ENCODE data around the gene RPS6KA2.
A peak's percentile ranks its signal among the peaks of the same experiment; 100 is the strongest.
"Not testable (repeated sequence)": the region's sequence is repeated elsewhere in the genome, so short reads cannot be mapped to it uniquely, and the experiment has no call there.

The RPS6KA2 gene

DNA sequence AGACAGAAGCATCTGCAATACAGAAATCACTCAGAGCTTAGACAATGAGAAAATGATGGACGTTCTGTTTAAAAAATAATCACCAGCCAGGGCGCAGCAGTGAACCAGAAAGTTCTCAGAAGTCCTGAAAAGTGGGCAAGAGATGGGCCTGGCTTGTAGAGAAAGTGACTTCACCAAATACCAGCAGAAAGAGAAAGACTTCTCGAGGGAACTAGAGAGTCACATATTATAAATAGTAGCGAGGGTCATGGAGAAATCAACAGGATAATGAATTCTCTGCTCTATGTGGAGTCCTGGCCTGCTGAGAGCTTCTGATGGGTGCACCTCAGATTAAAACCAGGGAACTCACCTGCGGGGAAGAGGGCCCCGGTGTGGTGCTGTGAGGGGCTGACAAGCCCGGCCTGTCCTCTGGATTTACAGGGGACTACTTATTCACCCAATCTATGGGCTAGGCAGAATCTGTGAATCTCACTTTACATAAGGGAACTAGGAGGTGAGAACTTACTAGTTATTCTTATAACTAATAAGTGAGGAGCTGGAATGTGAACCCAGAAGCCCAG is 35.0 kb downstream of the RPS6KA2 start:
- DNase-seq (ENCODE audit: low read depth in 2 of 2): no peak

DNA sequence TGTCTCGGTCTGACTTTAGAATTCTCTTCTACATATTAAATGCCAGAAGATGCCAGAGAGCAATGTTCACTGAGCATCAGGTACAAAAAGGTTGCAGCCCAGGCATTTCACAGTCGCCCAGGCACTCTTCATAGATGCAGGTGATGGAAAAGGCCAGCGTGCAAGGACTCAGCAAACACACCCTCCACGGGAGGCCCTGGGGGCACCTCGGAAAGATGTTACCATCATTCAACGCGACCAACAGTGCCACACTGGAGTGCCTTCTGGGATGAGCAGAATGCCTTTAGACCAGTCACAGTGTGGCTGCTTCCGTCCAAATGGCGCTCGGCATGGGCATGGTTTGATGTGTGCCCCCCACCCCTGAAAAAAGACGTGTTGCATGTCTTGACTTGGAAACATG is 36.0 kb downstream of the RPS6KA2 start:
- no peak for DNase-seq (ENCODE audit: low read depth in 2 of 2)

DNA sequence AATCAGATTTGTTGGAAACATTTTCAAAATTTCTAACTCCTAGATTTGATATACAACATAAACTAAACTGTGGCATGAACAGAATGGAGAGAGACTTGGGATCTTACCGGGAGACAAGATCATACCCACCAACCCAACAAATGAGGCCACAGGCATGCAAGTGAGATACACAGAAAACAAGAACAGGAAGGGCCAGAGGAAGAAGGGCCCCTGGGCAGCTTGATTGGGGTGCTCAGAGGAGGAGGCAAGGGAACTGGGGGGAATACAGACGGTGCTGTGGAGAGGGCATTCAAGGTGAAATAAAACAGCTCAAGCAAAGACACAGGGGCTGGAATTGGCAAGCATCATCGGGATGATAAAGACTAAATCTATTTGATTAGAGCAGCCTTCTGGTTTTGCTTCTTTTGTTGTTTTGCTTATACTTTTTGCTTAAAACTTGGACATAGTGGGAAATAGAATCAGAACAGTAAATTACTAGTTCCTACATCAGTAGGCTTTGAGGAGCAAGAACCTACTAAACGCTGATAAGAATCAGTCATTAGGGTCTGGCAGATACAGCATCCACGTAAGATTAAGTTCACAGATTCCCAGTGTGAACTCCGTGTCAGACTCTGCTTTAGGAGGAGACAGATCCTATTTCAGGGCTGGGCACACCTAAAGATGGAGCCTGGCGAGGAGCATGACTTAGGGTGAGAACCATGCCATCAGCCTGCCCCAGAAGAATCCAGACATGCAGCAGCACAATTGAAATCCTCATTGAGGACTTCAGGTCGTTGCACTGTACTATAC is 37.1 kb downstream of the RPS6KA2 start:
- no peak for DNase-seq (ENCODE audit: low read depth in 2 of 2)

DNA sequence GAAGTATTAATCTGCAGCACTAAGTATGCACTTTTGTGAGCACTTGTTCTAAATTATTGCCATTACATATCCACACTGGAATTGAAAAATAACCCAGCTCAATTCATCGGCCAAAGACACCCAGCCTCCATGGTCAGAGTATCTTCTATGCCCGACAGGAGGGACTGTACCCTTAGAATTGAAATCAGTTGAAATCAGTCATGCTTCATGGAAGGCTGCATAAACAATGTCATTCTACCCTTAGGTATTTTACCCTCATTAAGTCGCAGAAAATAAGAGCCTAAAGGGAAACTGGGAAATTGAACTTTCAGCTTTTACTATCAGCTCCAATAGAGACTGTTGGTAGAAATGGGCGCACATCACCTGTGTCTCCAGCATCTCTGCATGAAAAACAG is 37.7 kb downstream of the RPS6KA2 start:
- DNase-seq (ENCODE audit: low read depth in 2 of 2): no peak

DNA sequence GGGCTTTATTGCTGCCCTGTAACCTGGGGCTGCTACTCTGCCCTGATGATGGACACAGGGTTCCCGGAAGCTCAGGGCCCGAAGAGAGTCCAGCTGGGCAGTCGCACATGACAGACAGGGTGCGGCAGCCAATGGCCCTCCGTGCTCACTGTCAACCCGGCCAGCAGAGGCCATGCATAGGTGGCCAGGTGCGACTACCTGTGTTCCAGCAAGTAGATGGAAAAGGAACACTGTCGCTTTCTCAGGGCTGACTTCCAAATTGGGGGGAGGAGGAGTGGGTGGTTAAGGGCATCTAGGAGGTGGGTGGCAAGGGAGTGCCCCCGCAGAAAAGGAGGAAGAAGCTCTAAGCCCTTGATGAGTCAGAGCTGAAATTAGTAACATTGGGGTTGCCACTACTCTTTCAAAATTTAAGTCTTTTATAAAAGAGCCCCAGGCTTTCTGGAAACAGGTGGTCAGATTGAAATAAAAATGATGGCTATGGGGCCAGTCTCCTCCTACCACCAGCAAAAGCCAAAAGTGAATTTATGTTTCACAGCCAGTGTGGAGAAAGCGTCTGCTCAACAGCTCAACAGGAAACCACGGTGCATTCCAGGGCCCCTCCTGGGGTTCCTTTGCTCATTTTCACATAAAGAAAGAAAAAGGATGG is 38.2 kb downstream of the RPS6KA2 start:
- peak; percentile 74 to 76 for DNase-seq (ENCODE audit: low read depth in 2 of 2)

DNA sequence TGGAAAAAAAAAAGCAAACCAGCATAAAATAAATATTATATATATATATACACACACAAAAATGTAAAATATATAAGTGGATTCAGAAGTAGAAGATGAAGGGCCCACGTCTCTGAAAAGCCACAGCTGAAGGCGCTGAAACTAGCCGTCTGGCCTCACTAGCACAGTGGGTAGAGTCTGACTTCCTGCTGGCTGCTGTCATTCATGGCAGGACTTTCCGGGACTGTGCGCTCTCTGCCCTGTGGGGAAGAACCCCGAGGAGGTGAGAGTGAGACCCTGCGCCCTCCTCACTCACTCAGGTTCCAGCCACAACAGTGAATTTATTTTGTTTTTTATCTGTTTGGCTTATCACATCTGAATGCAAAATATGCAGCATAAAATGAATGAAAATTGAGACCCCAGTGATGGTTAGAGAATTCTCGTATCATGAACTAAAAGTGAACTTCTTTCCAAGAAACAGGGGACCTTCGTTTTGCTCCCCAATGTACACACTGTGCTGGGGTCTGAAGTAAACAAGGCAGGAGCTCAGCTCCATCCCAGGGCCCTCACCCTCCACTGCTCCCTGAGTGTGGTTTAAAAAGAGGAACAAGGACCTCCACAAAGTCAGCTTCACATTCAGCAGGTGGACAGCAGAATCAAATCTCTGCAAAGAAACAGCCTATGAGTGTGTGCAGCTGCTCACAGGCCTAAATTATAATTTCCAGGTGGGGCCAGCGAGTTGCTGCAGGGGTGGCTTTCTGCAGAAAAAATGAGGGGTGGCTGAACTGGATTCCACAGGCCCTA is 39.2 kb downstream of the RPS6KA2 start:
- DNase-seq (ENCODE audit: low read depth in 2 of 2): no peak

DNA sequence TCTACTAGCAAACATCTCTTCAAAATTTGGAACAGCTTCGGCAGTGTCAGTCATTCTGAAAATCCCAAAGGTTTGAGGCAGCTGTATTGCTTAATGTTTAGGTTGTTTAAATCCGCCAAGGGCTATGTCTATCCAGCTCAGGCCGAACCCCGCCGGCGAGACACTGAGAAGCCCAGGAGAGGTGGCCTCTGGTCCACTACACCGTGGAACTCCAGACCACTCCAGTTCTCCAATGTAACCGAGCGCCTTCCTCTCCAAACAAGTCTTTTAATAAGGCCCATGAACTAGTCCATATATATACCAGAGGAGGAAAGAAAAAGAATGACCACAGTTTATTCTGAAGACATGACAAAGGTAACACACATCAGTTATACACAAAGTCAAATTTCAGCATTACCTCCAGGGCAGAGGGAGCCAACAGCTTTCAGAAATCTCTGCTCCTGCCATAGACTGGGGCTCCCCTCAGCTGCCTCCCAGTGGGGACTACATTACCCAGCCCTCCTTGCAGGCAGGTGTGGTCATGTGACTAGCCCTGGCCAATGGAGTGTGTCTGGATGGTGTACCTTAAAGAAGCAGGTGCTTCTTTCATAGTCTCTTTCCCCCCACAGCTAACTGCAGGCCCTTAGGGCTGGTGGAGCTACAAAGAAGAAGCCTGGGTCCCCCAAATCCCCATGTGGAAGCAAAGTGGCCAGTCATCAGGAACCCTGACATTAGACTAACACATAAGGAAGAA is 40.5 kb downstream of the RPS6KA2 start, which contains the start of gene RAMACL:
Gene RAMACL, minus strand, starts transcription at position 255 of the 733 bp plus-strand sequence. Its CDS starts 201 bp downstream, at position 54.
- DNase-seq (ENCODE audit: low read depth in 2 of 2): no peak

DNA sequence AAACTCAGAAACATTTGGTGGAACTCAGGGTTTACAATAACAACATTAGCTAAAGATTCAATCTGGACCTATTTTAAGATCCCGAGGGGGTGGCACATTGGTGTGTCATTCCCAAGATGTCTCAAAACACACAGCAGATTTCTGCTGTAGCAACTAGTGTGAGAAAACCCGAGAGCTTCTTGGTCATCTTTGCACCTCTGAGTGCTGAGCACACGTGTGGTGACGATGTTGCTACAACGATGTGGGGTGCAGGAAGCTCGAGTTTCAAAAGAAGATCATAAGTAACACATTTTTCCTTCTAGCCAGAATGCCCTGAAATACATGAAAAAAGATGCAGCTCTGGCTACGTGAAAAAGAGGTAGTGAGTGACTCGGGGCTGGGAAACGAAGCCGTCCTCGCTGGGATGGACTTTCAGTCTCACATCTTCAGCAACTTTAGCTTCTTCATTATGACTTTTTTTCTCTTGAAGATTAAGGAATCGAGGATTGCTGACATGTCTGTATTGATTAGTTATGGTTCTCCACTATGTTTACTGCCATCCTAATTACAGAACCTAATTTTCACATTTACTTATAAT is 42.1 kb downstream of the RPS6KA2 start:
- DNase-seq (ENCODE audit: low read depth in 2 of 2): no peak

DNA sequence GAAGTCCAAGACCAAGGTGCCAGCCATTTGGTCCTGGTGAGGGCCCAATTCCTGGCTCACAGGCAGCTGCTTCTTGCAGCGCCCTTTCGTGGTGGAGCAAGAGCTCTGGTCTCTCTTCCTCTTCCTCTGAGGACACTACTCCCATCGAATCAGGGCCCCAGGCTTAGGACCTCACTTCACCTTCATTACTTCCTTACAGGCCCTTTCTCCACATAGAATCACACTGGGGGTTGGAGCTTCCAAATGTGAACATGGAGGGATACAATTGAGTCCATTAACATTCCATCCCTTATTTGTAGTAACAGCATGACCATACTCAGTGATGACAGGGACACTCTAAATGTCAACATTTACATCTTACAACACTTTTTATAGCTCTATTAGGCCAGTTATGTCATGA is 42.9 kb downstream of the RPS6KA2 start:
- DNase-seq (ENCODE audit: low read depth in 2 of 2): no peak

DNA sequence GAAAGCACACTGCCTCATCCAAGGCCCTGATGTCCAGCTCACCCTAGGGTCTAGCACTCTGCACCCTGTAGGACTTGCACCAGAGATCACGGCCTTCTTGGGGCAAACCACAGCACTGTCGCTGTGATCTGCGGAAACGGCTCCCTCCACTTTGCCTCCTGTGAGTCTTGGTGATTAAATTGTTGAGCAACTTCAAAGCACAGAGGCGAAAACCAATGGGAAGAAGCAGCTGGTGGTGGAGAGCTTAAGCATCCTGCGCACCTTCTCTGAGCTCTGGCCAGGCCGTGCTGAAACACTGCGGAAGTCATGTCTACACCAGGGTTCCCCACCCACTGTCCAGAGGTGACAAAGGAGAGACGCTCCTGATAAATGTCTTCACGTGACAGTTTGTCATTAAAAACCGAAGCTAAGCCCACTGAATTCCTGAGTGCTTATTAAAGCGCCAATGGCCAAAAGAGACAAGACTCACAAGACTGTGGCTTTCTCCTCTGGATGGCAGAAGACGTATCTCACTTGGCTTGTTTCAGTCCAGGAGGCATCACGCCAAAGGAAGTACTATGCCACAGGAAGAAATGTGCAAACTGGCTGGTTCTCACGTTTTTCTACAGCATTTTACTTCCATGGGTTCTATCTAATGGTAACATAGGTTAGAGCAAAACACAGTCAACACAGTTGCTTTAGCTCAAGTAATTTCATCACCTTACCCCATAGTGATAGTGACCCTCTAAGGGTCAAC is 43.7 kb downstream of the RPS6KA2 start:
- DNase-seq (ENCODE audit: low read depth in 2 of 2): no peak

DNA sequence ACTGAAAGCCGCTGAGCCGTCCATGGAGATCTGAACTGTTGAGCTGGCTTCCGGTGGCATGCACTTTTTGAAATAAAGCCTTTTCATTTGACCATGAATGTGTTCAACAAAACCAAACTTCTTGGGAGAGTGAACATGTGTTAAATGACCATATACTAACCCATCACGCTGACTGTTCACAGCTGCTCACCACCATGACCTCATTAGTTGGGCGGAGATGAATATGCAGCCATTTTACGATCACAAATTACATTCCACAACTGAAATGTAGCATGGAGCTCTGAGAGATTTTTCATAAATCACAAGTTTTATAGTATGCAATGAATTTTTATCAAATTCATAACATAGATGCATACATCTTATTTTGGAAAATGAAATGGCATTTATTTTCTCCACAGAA is 44.8 kb downstream of the RPS6KA2 start:
- no peak for DNase-seq (ENCODE audit: low read depth in 2 of 2)

DNA sequence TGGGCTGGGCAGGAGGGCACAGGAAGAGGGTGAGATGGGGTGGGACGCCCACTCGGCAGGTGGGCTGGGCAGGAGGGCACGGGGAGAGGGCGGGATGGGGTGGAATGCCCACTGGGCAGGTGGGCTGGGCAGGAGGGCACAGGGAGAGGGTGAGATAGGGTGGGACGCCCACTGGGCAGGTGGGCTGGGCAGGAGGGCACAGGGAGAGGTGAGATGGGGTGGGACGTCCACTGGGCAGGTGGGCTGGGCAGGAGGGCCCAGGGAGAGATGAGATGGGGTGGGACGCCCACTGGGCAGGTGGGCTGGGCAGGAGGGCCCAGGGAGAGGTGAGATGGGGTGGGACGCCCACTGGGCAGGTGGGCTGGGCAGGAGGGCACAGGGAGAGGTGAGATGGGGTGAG is 45.2 kb downstream of the RPS6KA2 start:
- not testable (repeated sequence) for DNase-seq (ENCODE audit: low read depth in 2 of 2)

DNA sequence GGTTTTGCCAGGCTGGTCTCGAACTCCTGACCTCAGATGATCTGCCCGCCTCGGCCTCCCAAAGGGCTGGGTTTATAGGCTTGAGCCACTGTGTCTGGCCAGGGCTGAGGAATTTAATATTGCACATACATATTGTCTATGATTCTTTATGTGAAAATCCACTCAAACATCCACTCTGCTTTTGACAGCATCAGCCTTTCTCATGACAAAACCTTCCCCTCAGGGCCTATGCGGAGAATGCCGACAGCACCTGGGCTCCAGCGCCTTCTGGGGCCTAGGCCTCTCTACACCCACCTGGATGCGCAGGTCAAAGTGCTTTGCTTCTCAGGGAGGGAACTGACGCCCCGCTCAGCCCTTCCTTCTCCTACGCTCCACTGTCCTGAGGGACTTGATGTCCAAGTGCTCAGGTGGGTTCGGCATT is 46.0 kb downstream of the RPS6KA2 start:
- DNase-seq (ENCODE audit: low read depth in 2 of 2): no peak

DNA sequence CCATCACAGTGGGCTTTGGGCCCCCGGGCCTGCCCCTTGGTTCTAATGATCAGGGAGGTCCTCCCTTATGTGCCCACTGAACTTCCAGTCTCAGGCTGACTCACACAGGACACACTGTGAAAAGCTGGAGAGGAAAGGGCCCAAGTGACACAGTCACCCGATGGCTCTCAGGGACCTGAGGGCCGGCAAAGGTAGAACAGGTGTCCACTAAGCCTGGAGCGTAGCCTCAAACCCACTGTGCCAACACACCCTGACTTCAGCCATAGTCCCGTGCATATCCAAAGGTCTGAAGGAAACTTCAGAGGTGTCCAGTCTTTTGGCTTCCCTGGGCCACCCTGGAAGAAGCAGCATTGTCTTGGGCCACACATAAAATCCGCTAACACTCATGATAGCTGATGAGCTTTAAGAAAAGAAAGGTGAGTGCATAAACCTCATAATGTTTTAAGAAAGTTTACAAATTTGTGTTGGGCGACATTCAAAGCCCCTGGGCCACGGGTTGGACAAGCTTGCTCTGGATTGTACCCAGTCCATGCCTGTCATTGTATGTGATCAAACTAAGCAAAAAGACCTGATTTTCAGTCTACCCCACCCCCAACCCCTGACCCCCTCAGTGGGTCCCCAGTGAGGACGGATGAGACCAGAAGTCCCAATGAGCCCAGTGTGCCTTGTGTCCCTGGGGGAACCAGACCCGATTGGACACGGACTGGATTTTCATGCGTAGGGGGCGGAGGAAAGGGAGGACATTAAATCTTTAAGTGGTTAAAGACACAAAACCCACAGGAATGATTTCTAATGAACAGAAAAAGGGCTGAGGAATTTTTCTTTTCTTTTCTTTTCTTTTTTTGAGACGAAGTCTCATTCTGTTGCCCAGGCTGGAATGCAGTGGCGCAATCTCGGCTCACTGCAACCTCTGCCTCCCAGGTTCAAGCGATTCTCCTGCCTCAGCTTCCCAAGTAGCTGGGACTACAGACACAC is 46.7 kb downstream of the RPS6KA2 start:
- DNase-seq (ENCODE audit: low read depth in 2 of 2): no peak

DNA sequence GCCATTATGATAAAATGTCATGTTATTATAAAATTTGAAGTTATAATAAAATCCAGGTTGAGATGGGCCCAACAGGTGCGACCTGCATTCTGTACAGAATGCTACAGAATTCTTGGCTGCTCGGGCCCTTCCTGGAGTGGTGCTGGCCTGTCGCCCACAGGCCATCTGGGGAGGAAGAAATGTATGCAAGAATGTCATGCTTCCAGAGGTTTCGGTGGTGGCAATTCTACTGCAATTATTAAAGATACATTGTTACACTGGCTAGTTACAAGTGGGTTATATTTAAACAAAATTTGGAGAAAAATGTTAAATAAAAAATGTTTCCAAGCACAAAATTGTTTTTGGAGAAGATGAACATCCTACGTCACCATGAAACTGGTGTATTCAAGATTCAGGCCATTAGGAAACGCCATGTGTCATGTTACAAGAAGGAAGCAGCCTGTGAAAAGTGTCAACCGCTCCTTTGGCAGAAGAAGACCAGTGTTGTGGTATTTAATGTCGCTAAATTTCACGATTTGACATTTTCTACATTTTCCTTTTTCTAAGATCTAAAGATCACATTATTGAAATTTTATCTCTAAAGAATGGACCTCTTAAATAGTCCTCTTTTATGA is 47.7 kb downstream of the RPS6KA2 start:
- DNase-seq (ENCODE audit: low read depth in 2 of 2): no peak

DNA sequence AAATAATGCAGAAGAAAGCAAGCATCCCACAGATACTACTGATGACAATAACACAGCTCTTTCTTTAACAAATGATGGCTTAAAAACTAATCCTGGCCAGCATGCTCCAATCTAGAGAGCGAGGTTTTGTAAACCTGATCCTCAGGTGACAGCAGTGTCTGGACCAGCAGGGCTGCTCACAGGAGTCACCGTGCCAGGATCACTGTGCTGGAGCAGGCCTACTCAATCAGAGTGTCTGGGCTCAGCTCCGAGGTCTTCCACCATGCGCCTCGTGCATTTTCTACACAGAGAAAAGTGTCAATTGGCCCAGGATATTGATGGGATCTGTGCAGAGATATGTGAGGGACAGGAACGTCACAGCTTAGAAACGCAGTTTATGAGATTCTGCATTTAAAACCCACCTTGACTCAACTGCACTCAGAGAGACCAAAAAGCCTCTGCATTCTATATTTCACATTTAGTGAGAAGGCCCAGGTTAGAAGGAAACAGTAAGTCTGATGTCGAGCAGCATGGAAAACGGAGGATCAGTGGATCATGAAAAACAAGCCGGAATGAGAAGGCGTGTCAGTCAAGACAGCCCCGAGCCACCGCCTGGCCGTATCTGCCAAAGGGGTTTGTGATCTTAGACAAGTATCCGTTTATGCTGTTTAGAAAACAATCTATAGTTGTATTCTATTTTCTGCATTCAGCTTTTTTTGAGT is 48.4 kb downstream of the RPS6KA2 start:
- no peak for DNase-seq (ENCODE audit: low read depth in 2 of 2)

DNA sequence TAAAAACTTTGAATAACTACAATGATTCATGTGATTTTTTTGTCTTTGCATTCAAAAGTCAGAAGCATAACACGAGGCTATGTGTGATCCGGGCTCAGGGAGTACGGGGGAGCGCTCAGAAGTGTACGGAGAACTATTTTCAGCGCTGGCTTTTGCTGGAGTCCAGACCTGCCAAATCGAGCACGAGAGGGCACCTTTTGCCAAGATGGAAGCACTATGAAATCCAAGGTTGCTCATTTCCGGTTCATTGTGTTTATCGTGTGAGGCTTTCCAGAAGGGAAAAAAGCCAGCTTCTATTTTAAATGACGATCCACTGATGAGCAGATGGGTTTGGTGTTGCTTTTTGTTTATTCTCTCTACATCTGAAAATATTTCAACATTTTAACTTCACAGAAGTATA is 51.8 kb downstream of the RPS6KA2 start:
- no peak for DNase-seq (ENCODE audit: low read depth in 2 of 2)

DNA sequence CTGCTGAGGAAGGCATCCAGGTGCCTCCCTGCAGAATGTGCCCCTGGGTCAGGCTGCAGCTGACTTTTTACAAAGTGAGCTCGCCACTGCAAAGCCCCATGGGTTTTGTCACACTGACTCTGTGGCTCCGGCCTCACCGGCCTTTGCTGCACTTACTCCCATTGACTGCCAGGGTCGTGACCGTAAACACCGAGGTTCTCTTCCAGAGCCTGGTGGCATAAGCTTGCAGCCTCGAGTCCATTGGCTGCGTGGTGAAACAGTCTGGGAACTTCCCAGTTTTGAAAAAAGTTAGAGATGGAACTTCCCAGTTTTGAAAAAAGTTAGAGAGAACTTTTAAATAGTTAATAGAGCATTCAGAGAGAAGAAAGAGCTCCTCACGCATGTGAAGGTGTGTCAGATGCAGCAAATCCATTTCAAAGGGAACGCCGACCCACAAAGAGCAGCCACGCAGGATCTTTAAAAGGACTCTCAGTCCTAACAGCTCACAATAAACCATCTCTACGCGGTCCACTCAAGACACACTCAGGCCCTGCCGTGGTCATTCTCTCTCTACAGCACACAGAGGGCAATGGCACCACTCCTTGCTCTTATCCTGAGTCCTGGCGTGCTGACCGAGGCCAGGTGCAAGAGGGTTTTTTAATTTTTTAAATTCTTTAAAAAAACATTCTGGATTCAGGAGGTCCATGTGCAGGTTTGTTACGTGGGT is 53.4 kb downstream of the RPS6KA2 start:
- no peak for DNase-seq (ENCODE audit: low read depth in 2 of 2)
